ENCODE results near the gene TWNK. TPM values are rescaled to one million over a fixed set of nuclear protein-coding genes. Genes with fewer than 3 reads are reported as not detected.

The TWNK gene
- total RNA-seq, 1 donor from 2014 or later, result 7.3 TPM

DNA sequence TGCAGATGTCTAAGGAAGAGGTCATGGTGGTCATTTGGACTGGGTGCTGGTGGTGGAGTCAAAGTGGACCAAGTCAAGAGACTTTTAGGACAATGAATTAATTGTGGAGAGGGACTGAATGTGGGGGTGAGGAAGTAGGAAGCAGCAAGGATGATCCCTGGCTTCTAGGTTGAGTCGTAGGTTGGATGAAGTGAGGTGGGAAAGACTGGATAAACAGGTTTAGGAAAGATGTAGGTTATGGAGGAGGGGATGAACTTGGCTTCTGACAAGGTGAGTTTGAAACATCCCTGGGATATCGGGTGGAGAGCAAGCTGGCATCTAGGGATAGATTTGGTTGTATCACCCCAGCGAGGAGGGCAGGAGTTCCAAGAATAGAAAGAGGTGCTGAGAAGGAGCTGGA lies 10.4 kb upstream of the TWNK start:
- intact Hi-C loops (cut with micrococcal nuclease), result no loop called here
- Histone ChIP-seq H3K27me3 (ENCODE audit: low read depth) (no peaks in the 10 kb centered on the region), H3K4me1 (no peaks in the 10 kb centered on the region), H3K36me3 (peaks cover 34% of the 10 kb centered on the region), H3K27ac (replicated peaks) (no peak overlapping the region), H3K4me3 (no peak overlapping the region), H3K9me3 (replicated peaks) (no peaks in the 10 kb centered on the region)
- DNase-seq, result no peak
- TF ChIP-seq, protein P1, sequence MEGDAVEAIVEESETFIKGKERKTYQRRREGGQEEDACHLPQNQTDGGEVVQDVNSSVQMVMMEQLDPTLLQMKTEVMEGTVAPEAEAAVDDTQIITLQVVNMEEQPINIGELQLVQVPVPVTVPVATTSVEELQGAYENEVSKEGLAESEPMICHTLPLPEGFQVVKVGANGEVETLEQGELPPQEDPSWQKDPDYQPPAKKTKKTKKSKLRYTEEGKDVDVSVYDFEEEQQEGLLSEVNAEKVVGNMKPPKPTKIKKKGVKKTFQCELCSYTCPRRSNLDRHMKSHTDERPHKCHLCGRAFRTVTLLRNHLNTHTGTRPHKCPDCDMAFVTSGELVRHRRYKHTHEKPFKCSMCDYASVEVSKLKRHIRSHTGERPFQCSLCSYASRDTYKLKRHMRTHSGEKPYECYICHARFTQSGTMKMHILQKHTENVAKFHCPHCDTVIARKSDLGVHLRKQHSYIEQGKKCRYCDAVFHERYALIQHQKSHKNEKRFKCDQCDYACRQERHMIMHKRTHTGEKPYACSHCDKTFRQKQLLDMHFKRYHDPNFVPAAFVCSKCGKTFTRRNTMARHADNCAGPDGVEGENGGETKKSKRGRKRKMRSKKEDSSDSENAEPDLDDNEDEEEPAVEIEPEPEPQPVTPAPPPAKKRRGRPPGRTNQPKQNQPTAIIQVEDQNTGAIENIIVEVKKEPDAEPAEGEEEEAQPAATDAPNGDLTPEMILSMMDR (IDR thresholded peaks at IDR 0.05; ENCODE audit: borderline replicate concordance), result no peak

DNA sequence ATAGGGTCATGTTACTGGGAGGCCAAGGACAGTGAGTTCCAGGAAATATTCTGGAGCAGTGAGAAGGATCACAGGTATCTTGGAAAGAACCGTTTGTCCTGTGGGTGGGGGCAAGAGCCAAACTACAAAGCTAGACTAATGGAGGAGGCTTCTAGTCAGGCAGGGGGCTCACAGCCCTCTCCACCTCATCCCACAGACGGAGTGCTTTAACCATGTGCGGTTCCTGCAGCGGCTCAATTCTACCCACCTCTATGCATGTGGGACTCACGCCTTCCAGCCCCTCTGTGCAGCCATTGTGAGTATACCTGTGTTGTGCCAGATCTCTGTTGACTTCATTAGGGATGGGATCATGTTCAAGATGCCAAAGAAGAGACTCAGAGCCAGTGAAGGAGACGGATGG lies 9.9 kb upstream of the TWNK start:
- TF ChIP-seq, protein P1 (IDR thresholded peaks at IDR 0.05; ENCODE audit: borderline replicate concordance), result no peak
- intact Hi-C loops (cut with micrococcal nuclease), result no loop called here
- no peaks in the 10 kb centered on the region for H3K9me3 ChIP-seq (replicated peaks)
- H3K27ac ChIP-seq (replicated peaks), result no peak overlapping the region
- H3K27me3 ChIP-seq (ENCODE audit: low read depth), result no peaks in the 10 kb centered on the region
- no peak overlapping the region for H3K4me3 ChIP-seq
- peaks cover 34% of the 10 kb centered on the region for H3K36me3 ChIP-seq
- no peaks in the 10 kb centered on the region for H3K4me1 ChIP-seq
- no peak for DNase-seq

DNA sequence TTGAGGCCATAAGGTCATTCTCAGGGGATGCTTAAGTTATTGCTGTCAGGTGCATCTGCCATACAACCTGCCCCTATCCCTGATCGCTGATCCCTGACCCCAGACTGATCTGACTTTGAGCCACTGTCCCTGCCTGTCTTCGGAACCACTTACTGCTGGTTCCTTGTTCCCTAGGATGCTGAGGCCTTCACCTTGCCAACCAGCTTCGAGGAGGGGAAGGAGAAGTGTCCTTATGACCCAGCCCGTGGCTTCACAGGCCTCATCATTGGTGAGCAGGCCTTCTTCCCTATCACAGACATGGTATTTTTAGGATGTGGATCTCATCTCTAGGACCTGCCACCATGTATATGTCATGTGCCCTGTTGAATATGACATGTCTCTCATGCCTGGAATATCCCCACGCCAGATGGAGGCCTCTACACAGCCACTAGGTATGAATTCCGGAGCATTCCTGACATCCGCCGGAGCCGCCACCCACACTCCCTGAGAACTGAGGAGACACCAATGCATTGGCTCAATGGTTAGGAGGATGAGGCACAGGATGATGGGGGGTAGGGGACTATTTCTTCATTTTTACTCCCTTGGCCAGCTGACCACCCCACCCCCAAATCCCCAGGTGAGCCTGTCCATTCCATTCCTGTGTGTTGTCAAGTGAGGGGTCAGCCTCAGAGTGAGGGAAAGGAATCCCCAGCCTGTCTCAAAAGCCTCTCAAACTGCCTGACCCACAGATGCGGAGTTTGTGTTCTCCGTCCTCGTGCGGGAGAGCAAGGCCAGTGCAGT lies 9.0 kb upstream of the TWNK start:
- Histone ChIP-seq H3K36me3 (peaks cover 39% of the 10 kb centered on the region), H3K27ac (replicated peaks) (no peak overlapping the region), H3K4me3 (no peak overlapping the region), H3K27me3 (ENCODE audit: low read depth) (no peaks in the 10 kb centered on the region), H3K4me1 (no peaks in the 10 kb centered on the region), H3K9me3 (replicated peaks) (no peaks in the 10 kb centered on the region)
- TF ChIP-seq, protein P1 (IDR thresholded peaks at IDR 0.05; ENCODE audit: borderline replicate concordance), result no peak
- no peak for DNase-seq
- intact Hi-C loops (cut with micrococcal nuclease), result no loop called here

DNA sequence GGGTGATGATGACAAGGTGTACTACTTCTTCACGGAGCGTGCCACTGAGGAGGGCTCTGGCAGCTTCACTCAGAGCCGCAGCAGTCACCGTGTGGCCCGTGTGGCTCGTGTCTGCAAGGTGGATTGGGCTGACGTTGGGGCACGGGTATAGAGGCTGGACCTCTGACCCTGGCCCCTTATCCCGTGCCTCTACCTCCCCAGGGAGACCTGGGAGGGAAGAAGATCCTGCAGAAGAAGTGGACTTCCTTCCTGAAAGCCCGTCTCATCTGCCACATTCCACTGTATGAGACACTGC lies 8.5 kb upstream of the TWNK start:
- no peaks in the 10 kb centered on the region for H3K4me1 ChIP-seq
- no peak for DNase-seq
- intact Hi-C loops (cut with micrococcal nuclease), result no loop called here
- H3K4me3 ChIP-seq, result no peak overlapping the region
- H3K9me3 ChIP-seq (replicated peaks), result no peaks in the 10 kb centered on the region
- H3K36me3 ChIP-seq, result peaks cover 43% of the 10 kb centered on the region
- H3K27ac ChIP-seq (replicated peaks), result no peak overlapping the region
- TF ChIP-seq, protein P1 (IDR thresholded peaks at IDR 0.05; ENCODE audit: borderline replicate concordance), result no peak
- H3K27me3 ChIP-seq (ENCODE audit: low read depth), result no peaks in the 10 kb centered on the region

DNA sequence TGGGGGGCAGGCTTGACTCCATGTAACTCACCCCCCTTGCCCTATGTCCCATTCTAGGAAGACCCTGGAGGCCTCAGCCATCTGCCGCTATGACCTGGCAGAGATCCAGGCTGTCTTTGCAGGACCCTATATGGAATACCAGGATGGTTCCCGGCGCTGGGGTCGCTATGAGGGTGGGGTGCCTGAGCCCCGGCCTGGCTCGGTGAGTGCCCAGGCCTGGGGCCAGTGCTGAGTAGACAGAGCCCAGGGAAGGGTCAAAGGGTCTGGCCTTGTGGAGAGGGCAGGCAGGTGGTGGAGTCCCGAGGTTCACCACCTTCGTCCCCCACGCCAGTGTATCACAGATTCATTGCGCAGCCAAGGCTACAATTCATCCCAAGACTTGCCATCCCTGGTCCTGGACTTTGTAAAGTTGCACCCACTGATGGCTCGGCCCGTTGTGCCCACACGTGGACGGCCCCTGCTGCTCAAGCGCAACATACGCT lies 7.5 kb upstream of the TWNK start:
- TF ChIP-seq, protein P1 (IDR thresholded peaks at IDR 0.05; ENCODE audit: borderline replicate concordance), result no peak
- no peak for DNase-seq
- peaks cover 43% of the 10 kb centered on the region for H3K36me3 ChIP-seq

More for the DNA sequence above, 7.5 kb upstream of the TWNK start:
- intact Hi-C loops (cut with micrococcal nuclease), result no loop called here
- H3K4me1 ChIP-seq, result no peaks in the 10 kb centered on the region
- H3K4me3 ChIP-seq, result no peak overlapping the region
- no peak overlapping the region for H3K27ac ChIP-seq (replicated peaks)
- H3K27me3 ChIP-seq (ENCODE audit: low read depth), result no peaks in the 10 kb centered on the region
- no peaks in the 10 kb centered on the region for H3K9me3 ChIP-seq (replicated peaks)

All from left ventricle myocardium inferior (tissue), 1 donor.